Measurements from ENCODE around the gene CA10.

GRCh38 chr17:52150935-52151334, 7.6 kb downstream of the CA10 start:
- TF ChIP-seq CTCF (IDR thresholded peaks at IDR 0.05), result no peak
- no peak for TF ChIP-seq POLR2A (IDR thresholded peaks at IDR 0.05)
- no peak for TF ChIP-seq EP300 (IDR thresholded peaks at IDR 0.05)
